DOHH2 (cell line): ENCODE data around the gene UHRF2.

ENCODE experiments used
- H3F3A ChIP-seq: fragments of 200-600 bp; sonication (generic), shearing (Covaris generic); 2 replicates; pipeline ENCODE4 v1.6.0; 2016; ENCODE audit warnings: antibody characterized with exemption, mild to moderate bottlenecking; ENCODE audit not compliant: control insufficient read depth, insufficient read depth
- H3K27ac ChIP-seq: fragments of 200-600 bp; sonication (generic); 2 replicates; pipeline ENCODE4 v1.5.1; 2014; ENCODE audit warnings: low read depth, mild to moderate bottlenecking, low read length, moderate library complexity
- H3K27me3 ChIP-seq: fragments of 200-600 bp; sonication (generic); 2 replicates; pipeline ENCODE4 v1.6.1; 2014; ENCODE audit warnings: mild to moderate bottlenecking, low read length, mixed read lengths; ENCODE audit not compliant: control insufficient read depth
- H3K36me3 ChIP-seq: fragments of 200-600 bp; sonication (generic); 2 replicates; pipeline ENCODE4 v1.6.1; 2014; ENCODE audit warnings: mild to moderate bottlenecking, low read length, moderate library complexity, mixed read lengths; ENCODE audit not compliant: control insufficient read depth
- H3K4me1 ChIP-seq: fragments of 200-600 bp; sonication (generic); 2 replicates; pipeline ENCODE4 v1.6.1; 2014; ENCODE audit warnings: mild to moderate bottlenecking, low read length, mixed read lengths; ENCODE audit not compliant: control insufficient read depth
- H3K4me2 ChIP-seq: fragments of 200-600 bp; sonication (generic); 2 replicates; pipeline ENCODE4 v1.6.0; 2014; ENCODE audit warnings: mild to moderate bottlenecking, low read length, moderate library complexity
- H3K4me3 ChIP-seq: fragments of 200-600 bp; sonication (generic); 2 replicates; pipeline ENCODE4 v1.5.1; 2014; ENCODE audit warnings: mild to moderate bottlenecking, low read length, mixed read lengths
- H3K79me2 ChIP-seq: fragments of 200-600 bp; sonication (generic); 2 replicates; pipeline ENCODE4 v1.6.1; 2014; ENCODE audit warnings: mild to moderate bottlenecking, low read length, mixed read lengths; ENCODE audit not compliant: control insufficient read depth
- H3K9me2 ChIP-seq: fragments of 200-600 bp; sonication (generic); replicated peaks from 2 replicates; pipeline ENCODE4 v1.6.1; 2014; ENCODE audit warnings: mild to moderate bottlenecking, low read length, mixed read lengths; ENCODE audit not compliant: control insufficient read depth
- H3K9me3 ChIP-seq: fragments of 200-600 bp; sonication (generic); 2 replicates; pipeline ENCODE4 v1.6.1; 2014; ENCODE audit warnings: antibody characterized with exemption, low read length, mixed read lengths; ENCODE audit not compliant: control insufficient read depth, insufficient read depth
- H4K20me1 ChIP-seq: fragments of 200-600 bp; sonication (generic); 2 replicates; pipeline ENCODE4 v1.6.0; 2014; ENCODE audit warnings: low read depth, mild to moderate bottlenecking, antibody characterized with exemption, low read length, moderate library complexity; ENCODE audit not compliant: control insufficient read depth, insufficient read depth
- EZH2phosphoT487 ChIP-seq: fragments of 200-600 bp; sonication (generic); IDR thresholded peaks from 2 replicates; pipeline ENCODE4 v1.6.1; 2017; ENCODE audit warnings: borderline replicate concordance, mild to moderate bottlenecking, antibody characterized with exemption, low read length, moderate library complexity, mixed read lengths
- TF ChIP-seq, protein P1 (sequence below): fragments of 200-600 bp; sonication (generic); IDR thresholded peaks from one replicate; pipeline ENCODE4 v1.5.1; 2014; ENCODE audit warnings: antibody characterized with exemption, mild to moderate bottlenecking, low read depth, low read length; ENCODE audit not compliant: poor library complexity, severe bottlenecking

UHRF2 gene

DNA sequence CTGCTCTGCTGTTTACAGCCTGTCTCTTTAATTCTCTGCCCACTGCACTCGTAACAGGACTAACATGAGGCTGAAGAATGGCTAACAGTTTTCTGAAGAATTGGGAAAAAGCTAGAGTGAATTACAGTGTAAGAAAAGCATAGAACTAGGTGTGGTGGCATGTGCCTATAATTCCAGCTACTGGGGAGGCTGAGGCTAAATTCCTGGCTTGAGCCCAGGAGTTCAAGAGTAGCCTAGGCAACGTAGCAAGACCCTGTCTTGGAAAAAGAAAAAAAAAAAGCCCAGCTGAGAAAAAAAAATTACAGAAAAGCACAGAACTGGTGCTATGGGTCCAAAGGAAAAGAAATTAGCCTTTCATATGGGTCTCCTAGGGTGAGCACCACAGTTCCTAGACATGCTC is 13.9 kb upstream of the UHRF2 start:
- no peaks in the 10 kb centered on the region for H3K9me3 ChIP-seq
- H3K9me2 ChIP-seq = no peaks in the 10 kb centered on the region
- H3K79me2 ChIP-seq = no peaks in the 10 kb centered on the region
- H3K27ac ChIP-seq = no peak overlapping the region
- H4K20me1 ChIP-seq = no peaks in the 10 kb centered on the region
- H3K36me3 ChIP-seq = no peaks in the 10 kb centered on the region
- peaks cover 3% of the 10 kb centered on the region; the same call in 1 of the 2 replicates for H3F3A ChIP-seq
- peaks cover 53% of the 10 kb centered on the region for H3K4me1 ChIP-seq
- TF ChIP-seq, protein P1, sequence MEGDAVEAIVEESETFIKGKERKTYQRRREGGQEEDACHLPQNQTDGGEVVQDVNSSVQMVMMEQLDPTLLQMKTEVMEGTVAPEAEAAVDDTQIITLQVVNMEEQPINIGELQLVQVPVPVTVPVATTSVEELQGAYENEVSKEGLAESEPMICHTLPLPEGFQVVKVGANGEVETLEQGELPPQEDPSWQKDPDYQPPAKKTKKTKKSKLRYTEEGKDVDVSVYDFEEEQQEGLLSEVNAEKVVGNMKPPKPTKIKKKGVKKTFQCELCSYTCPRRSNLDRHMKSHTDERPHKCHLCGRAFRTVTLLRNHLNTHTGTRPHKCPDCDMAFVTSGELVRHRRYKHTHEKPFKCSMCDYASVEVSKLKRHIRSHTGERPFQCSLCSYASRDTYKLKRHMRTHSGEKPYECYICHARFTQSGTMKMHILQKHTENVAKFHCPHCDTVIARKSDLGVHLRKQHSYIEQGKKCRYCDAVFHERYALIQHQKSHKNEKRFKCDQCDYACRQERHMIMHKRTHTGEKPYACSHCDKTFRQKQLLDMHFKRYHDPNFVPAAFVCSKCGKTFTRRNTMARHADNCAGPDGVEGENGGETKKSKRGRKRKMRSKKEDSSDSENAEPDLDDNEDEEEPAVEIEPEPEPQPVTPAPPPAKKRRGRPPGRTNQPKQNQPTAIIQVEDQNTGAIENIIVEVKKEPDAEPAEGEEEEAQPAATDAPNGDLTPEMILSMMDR = no peak
- TF ChIP-seq EZH2phosphoT487 = no peak
- H3K4me2 ChIP-seq = no peak overlapping the region
- no peaks in the 10 kb centered on the region for H3K27me3 ChIP-seq
- H3K4me3 ChIP-seq = no peak overlapping the region

DNA sequence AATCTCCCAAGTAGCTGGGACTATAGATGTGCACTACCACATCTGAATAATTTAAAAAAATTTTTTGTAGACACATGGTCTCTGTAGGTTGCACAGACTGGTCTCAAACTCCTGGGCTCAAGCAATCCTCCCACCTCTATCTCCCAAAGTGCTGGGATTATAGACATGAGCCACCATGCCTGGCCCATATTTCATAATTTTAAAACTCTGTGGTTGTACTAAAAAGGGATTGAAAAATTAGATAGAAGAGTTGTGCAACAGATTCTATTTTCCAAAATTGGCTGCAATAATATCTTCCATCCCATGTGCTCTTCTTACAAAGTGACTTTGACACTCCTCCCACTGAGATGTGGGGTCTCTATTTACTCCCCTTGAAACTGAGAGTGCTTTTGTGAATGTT is 7.6 kb upstream of the UHRF2 start:
- no peaks in the 10 kb centered on the region for H3K27me3 ChIP-seq
- no peak overlapping the region for H3K4me3 ChIP-seq
- H3K4me2 ChIP-seq = no peak overlapping the region
- H3K27ac ChIP-seq = no peak overlapping the region
- TF ChIP-seq, protein P1 = no peak
- no peak for TF ChIP-seq EZH2phosphoT487
- no peaks in the 10 kb centered on the region for H4K20me1 ChIP-seq
- no peaks in the 10 kb centered on the region for H3K79me2 ChIP-seq
- H3K4me1 ChIP-seq = peaks cover 59% of the 10 kb centered on the region
- peaks cover 8% of the 10 kb centered on the region; the same call in 1 of the 2 replicates for H3F3A ChIP-seq
- H3K36me3 ChIP-seq = no peaks in the 10 kb centered on the region
- H3K9me3 ChIP-seq = no peaks in the 10 kb centered on the region
- no peaks in the 10 kb centered on the region for H3K9me2 ChIP-seq

DNA sequence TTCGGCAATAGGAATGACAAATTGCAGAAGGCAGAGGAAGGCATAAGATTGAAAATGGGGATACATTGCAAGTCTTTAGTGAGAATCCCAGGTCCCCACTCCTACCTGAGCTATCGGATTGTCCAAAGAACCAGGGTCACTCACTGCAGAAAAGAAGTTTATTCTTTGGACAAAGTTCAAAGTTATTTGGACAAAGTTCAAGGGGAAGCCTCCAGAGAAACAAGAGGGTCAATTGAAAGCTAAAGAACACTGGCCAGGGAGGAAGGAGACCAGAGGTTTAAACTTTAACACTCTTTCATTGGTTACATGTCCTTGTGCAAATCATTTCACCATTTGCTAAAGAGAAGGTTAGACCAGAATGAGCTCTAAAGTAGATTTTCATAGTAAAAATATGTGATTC is 5.2 kb upstream of the UHRF2 start:
- Histone ChIP-seq H3K4me1 (peaks cover 67% of the 10 kb centered on the region), H3K4me3 (no peak overlapping the region), H3K27ac (no peak overlapping the region), H3K9me2 (no peaks in the 10 kb centered on the region), H3K4me2 (no peak overlapping the region), H4K20me1 (no peaks in the 10 kb centered on the region), H3K27me3 (no peaks in the 10 kb centered on the region), H3K9me3 (no peaks in the 10 kb centered on the region), H3F3A (peaks cover 20% of the 10 kb centered on the region), H3K36me3 (no peaks in the 10 kb centered on the region), H3K79me2 (no peaks in the 10 kb centered on the region)
- TF ChIP-seq EZH2phosphoT487 = no peak
- TF ChIP-seq, protein P1 = no peak
